Liver (tissue), 9 donors: ENCODE measurements around the gene LRP3. TPM values are rescaled to one million over a fixed set of nuclear protein-coding genes. Genes with fewer than 3 reads are reported as not detected.

Experiments
- DNase-seq: peaks from one replicate; pipeline ENCODE4 v3.0.0-alpha.2; 2017; ENCODE audit warnings: low spot score
- H3K27ac ChIP-seq, 2 donors: one replicate each; pipeline ENCODE4 v1.7.0; 2013; ENCODE audit warnings: inconsistent platforms in 2 of 2, low read length in 2 of 2, control low read depth in 1 of 2, low read depth in 1 of 2, mild to moderate bottlenecking in 1 of 2
- H3K27me3 ChIP-seq, 4 donors: one replicate each; pipeline versions ENCODE4 v1.6.1 to v1.7.0; 2013; ENCODE audit warnings: low read length in 3 of 4, inconsistent platforms in 1 of 4, mild to moderate bottlenecking in 1 of 4, moderate library complexity in 1 of 4; ENCODE audit not compliant: control insufficient read depth in 4 of 4, insufficient read depth in 4 of 4
- H3K36me3 ChIP-seq, 4 donors: one replicate each; pipeline versions ENCODE4 v1.6.1 to v1.7.0; 2013; ENCODE audit warnings: low read length in 3 of 4, mild to moderate bottlenecking in 3 of 4, low read depth in 1 of 4, moderate library complexity in 1 of 4; ENCODE audit not compliant: control insufficient read depth in 4 of 4, insufficient read depth in 3 of 4
- H3K4me1 ChIP-seq, 4 donors: one replicate each; pipeline versions ENCODE4 v1.6.1 to v1.7.0; 2013; ENCODE audit warnings: low read length in 3 of 4, mild to moderate bottlenecking in 3 of 4, moderate library complexity in 1 of 4; ENCODE audit not compliant: control insufficient read depth in 4 of 4, insufficient read depth in 4 of 4
- H3K4me3 ChIP-seq, 3 donors: one replicate each; pipeline versions ENCODE4 v1.6.1 to v1.7.0; 2013; ENCODE audit warnings: low read length in 3 of 3, control low read depth in 1 of 3, low read depth in 1 of 3, mild to moderate bottlenecking in 1 of 3
- H3K9ac ChIP-seq, 2 donors: one replicate each; pipeline ENCODE4 v1.7.0; 2013; ENCODE audit warnings: low read length in 2 of 2, mild to moderate bottlenecking in 2 of 2, moderate library complexity in 2 of 2, control low read depth in 1 of 2, low read depth in 1 of 2
- H3K9me3 ChIP-seq, 4 donors: one replicate each; pipeline versions ENCODE4 v1.6.1 to v1.7.0; 2013; ENCODE audit warnings: low read length in 3 of 4; ENCODE audit not compliant: control insufficient read depth in 4 of 4
- EGR1 ChIP-seq, 2 donors: IDR thresholded peaks; 2 replicates each; pipeline ENCODE4 v1.6.1; 2016 to 2018; ENCODE audit warnings: antibody characterized with exemption in 2 of 2, low read depth in 2 of 2
- FOXA1 ChIP-seq: IDR thresholded peaks from 2 replicates; pipeline ENCODE4 v1.6.1; 2016; ENCODE audit warnings: antibody characterized with exemption
- FOXA2 ChIP-seq: IDR thresholded peaks from 2 replicates; pipeline ENCODE4 v1.6.1; 2016; ENCODE audit warnings: antibody characterized with exemption
- GABPA ChIP-seq, 2 donors: IDR thresholded peaks in 1 of 2; conservative IDR thresholded peaks in 1 of 2; 2 replicates each; pipeline ENCODE4 v1.6.1; 2016; ENCODE audit warnings: antibody characterized with exemption in 2 of 2, mild to moderate bottlenecking in 1 of 2, moderate library complexity in 1 of 2
- HNF4A ChIP-seq, 2 donors: conservative IDR thresholded peaks; 2 replicates each; pipeline ENCODE4 v1.6.1; 2016; ENCODE audit warnings: antibody characterized with exemption in 2 of 2, mild to moderate bottlenecking in 2 of 2
- HNF4G ChIP-seq: IDR thresholded peaks from 2 replicates; pipeline ENCODE4 v1.6.1; 2016; ENCODE audit warnings: antibody characterized with exemption
- JUND ChIP-seq, 2 donors: IDR thresholded peaks; 2 replicates each; pipeline ENCODE4 v1.6.1; 2016; ENCODE audit warnings: antibody characterized with exemption in 2 of 2
- NR2F2 ChIP-seq: IDR thresholded peaks from 2 replicates; pipeline ENCODE4 v1.6.1; 2016; ENCODE audit warnings: antibody characterized with exemption
- RAD21 ChIP-seq, 2 donors: IDR thresholded peaks; 2 replicates each; pipeline ENCODE4 v1.6.1; 2016; ENCODE audit warnings: antibody characterized with exemption in 2 of 2, mild to moderate bottlenecking in 2 of 2
- RXRA ChIP-seq, 2 donors: IDR thresholded peaks; 2 replicates each; pipeline ENCODE4 v1.6.1; 2017 to 2018; ENCODE audit warnings: antibody characterized with exemption in 2 of 2, mild to moderate bottlenecking in 1 of 2
- SP1 ChIP-seq: IDR thresholded peaks from 2 replicates; pipeline ENCODE4 v1.6.1; 2018; ENCODE audit warnings: antibody characterized with exemption, mild to moderate bottlenecking
- TAF1 ChIP-seq: conservative IDR thresholded peaks from 2 replicates; pipeline ENCODE4 v1.6.1; 2016; ENCODE audit warnings: antibody characterized with exemption, mild to moderate bottlenecking
- YY1 ChIP-seq: IDR thresholded peaks from 2 replicates; pipeline ENCODE4 v1.6.1; 2016; ENCODE audit warnings: antibody characterized with exemption, mild to moderate bottlenecking
- WGBS: extraction: QIAGEN DNeasy Blood & Tissue Kit; methylation state at CpG from one replicate; pipeline ENCODE4 v1.1.7; 2013; 5-methylcytosine and 5-hydroxymethylcytosine counted together
- polyA plus RNA-seq, 2 donors: library from polyadenylated mRNA; stranded (reverse) in 1 of 2; unstranded in 1 of 2; fragments of 200-250 nt in 1 of 2; fragments of >200 nt in 1 of 2; fragmentation: Nextera tagmentation in 1 of 2; extraction: Ambion mirVana in 1 of 2; gene quantifications; one replicate each; pipeline versions ENCODE4 v1.2.1 to v1.2.3, GENCODE V29; 2013 to 2015
- total RNA-seq, 2 donors: library from RNA; depleted of rRNA; stranded (reverse); fragments of >200 nt; gene quantifications; one replicate each; pipeline ENCODE4 v1.2.3, GENCODE V29; 2014
- TF ChIP-seq, protein P1 (sequence below): fragments of 150-350 bp; IDR thresholded peaks from 2 replicates; pipeline ENCODE4 v1.5.1; 2017; ENCODE audit warnings: improper control_type of control experiment, low read depth, low read length; ENCODE audit not compliant: missing input control
- TF ChIP-seq, protein P2 (sequence below): IDR thresholded peaks from 2 replicates; pipeline ENCODE4 v1.6.1; 2016; ENCODE audit warnings: antibody characterized with exemption
- TF ChIP-seq, protein P3 (sequence below): IDR thresholded peaks from 2 replicates; pipeline ENCODE4 v1.6.1; 2016; ENCODE audit warnings: antibody characterized with exemption
- TF ChIP-seq, protein P4 (sequence below): IDR thresholded peaks from 2 replicates; pipeline ENCODE4 v1.6.1; 2016; ENCODE audit warnings: antibody characterized with exemption
- TF ChIP-seq, protein P5 (sequence below): IDR thresholded peaks from 2 replicates; pipeline ENCODE4 v1.6.1; 2016; ENCODE audit warnings: antibody characterized with exemption, mild to moderate bottlenecking
- donor health status: healthy.
- donor health status: healthy.
- donor health status: healthy.
- donor health status: healthy.
- donor health status: healthy.

The LRP3 gene
- total and polyA plus RNA-seq, 4 donors = 2.5 to 42.3 (median 15.4) TPM

DNA sequence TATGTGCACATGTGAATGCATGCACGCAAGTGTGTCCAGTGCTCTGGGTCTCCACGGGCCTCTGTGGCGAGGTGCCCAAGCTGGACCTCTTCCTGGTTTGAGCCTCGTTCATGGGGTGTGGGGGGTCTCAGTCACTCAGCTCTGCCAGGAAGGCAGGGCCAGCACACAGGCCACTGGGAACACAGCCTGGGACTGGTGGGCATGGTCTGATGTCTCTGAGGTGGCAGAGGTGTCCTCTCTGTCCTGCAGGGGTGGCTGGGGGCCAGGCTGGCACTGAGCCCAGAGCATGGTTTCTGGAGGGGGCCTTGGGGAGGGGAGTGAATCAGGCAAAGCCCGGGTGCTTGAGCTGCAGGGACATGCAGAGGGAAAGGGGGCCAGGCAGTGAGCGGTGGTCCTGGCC, 9.4 kb downstream of the LRP3 start:
- no peaks in the 10 kb centered on the region for H3K27me3 ChIP-seq
- no peak overlapping the region for H3K4me3 ChIP-seq
- no peak overlapping the region for H3K9ac ChIP-seq
- H3K9me3 ChIP-seq = no peaks in the 10 kb centered on the region
- TF ChIP-seq, protein P1, sequence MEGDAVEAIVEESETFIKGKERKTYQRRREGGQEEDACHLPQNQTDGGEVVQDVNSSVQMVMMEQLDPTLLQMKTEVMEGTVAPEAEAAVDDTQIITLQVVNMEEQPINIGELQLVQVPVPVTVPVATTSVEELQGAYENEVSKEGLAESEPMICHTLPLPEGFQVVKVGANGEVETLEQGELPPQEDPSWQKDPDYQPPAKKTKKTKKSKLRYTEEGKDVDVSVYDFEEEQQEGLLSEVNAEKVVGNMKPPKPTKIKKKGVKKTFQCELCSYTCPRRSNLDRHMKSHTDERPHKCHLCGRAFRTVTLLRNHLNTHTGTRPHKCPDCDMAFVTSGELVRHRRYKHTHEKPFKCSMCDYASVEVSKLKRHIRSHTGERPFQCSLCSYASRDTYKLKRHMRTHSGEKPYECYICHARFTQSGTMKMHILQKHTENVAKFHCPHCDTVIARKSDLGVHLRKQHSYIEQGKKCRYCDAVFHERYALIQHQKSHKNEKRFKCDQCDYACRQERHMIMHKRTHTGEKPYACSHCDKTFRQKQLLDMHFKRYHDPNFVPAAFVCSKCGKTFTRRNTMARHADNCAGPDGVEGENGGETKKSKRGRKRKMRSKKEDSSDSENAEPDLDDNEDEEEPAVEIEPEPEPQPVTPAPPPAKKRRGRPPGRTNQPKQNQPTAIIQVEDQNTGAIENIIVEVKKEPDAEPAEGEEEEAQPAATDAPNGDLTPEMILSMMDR = no peak
- TF ChIP-seq FOXA2 (no peak), HNF4A (conservative IDR thresholded peaks at IDR 0.05) (no peak), TAF1 (no peak), RAD21 (IDR thresholded peaks at IDR 0.05) (no peak), HNF4G (no peak), RXRA (IDR thresholded peaks at IDR 0.05) (no peak), EGR1 (IDR thresholded peaks at IDR 0.05; ENCODE audit: low read depth in 2 of 2) (no peak), SP1 (no peak), YY1 (no peak), GABPA (IDR thresholded peaks at IDR 0.05 in 1 of 2, conservative IDR thresholded peaks at IDR 0.05 in 1 of 2) (no peak), FOXA1 (no peak), JUND (IDR thresholded peaks at IDR 0.05) (no peak), NR2F2 (no peak)
- TF ChIP-seq, protein P2, sequence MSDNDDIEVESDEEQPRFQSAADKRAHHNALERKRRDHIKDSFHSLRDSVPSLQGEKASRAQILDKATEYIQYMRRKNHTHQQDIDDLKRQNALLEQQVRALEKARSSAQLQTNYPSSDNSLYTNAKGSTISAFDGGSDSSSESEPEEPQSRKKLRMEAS = no peak
- TF ChIP-seq, protein P3, sequence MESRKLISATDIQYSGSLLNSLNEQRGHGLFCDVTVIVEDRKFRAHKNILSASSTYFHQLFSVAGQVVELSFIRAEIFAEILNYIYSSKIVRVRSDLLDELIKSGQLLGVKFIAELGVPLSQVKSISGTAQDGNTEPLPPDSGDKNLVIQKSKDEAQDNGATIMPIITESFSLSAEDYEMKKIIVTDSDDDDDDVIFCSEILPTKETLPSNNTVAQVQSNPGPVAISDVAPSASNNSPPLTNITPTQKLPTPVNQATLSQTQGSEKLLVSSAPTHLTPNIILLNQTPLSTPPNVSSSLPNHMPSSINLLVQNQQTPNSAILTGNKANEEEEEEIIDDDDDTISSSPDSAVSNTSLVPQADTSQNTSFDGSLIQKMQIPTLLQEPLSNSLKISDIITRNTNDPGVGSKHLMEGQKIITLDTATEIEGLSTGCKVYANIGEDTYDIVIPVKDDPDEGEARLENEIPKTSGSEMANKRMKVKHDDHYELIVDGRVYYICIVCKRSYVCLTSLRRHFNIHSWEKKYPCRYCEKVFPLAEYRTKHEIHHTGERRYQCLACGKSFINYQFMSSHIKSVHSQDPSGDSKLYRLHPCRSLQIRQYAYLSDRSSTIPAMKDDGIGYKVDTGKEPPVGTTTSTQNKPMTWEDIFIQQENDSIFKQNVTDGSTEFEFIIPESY = no peak
- TF ChIP-seq, protein P4, sequence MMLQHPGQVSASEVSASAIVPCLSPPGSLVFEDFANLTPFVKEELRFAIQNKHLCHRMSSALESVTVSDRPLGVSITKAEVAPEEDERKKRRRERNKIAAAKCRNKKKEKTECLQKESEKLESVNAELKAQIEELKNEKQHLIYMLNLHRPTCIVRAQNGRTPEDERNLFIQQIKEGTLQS = no peak
- TF ChIP-seq, protein P5, sequence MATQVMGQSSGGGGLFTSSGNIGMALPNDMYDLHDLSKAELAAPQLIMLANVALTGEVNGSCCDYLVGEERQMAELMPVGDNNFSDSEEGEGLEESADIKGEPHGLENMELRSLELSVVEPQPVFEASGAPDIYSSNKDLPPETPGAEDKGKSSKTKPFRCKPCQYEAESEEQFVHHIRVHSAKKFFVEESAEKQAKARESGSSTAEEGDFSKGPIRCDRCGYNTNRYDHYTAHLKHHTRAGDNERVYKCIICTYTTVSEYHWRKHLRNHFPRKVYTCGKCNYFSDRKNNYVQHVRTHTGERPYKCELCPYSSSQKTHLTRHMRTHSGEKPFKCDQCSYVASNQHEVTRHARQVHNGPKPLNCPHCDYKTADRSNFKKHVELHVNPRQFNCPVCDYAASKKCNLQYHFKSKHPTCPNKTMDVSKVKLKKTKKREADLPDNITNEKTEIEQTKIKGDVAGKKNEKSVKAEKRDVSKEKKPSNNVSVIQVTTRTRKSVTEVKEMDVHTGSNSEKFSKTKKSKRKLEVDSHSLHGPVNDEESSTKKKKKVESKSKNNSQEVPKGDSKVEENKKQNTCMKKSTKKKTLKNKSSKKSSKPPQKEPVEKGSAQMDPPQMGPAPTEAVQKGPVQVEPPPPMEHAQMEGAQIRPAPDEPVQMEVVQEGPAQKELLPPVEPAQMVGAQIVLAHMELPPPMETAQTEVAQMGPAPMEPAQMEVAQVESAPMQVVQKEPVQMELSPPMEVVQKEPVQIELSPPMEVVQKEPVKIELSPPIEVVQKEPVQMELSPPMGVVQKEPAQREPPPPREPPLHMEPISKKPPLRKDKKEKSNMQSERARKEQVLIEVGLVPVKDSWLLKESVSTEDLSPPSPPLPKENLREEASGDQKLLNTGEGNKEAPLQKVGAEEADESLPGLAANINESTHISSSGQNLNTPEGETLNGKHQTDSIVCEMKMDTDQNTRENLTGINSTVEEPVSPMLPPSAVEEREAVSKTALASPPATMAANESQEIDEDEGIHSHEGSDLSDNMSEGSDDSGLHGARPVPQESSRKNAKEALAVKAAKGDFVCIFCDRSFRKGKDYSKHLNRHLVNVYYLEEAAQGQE = no peak
- WGBS = 94% methylated on average over 6 of the region's 6 CpGs
- H3K27ac ChIP-seq = no peak overlapping the region
- no peak for DNase-seq
- H3K36me3 ChIP-seq = peaks cover 3 to 37% (median 11%) of the 10 kb centered on the region in 4 donors
- H3K4me1 ChIP-seq = peaks cover 0 to 18% (median 10%) of the 10 kb centered on the region in 4 donors
